GM23338 (cell line): ENCODE measurements around the gene SLC29A1.

Source experiments
- CTCF ChIP-seq, 2 experiments: fragments of 200-600 bp in 1 of 2; sonication (generic) in 1 of 2; conservative IDR thresholded peaks; 2 replicates each; pipeline versions ENCODE4 v1.5.1 to v1.6.1; 2016 to 2017; ENCODE audit warnings: antibody characterized with exemption in 2 of 2, low read depth in 2 of 2, mild to moderate bottlenecking in 2 of 2, moderate library complexity in 1 of 2
- EZH2 ChIP-seq: fragments of 200-600 bp; sonication (generic); IDR thresholded peaks from one replicate; pipeline ENCODE4 v1.8.0; 2017; ENCODE audit warnings: antibody characterized with exemption, mild to moderate bottlenecking, low read depth; ENCODE audit not compliant: unreplicated experiment
- EZH2phosphoT487 ChIP-seq: fragments of 200-600 bp; sonication (generic); IDR thresholded peaks from one replicate; pipeline ENCODE4 v1.8.1; 2018; ENCODE audit warnings: antibody characterized with exemption; ENCODE audit not compliant: unreplicated experiment
- POLR2AphosphoS5 ChIP-seq: IDR thresholded peaks from 2 replicates; pipeline ENCODE4 v1.6.1; 2016; ENCODE audit warnings: antibody characterized with exemption, low read depth

GRCh38 chr6:44263354-44264100 is 40.1 kb downstream of the SLC29A1 start:
- TF ChIP-seq CTCF (conservative IDR thresholded peaks at IDR 0.05; ENCODE audit: low read depth in 2 of 2) (no peak), POLR2AphosphoS5 (no peak), EZH2 (no peak), EZH2phosphoT487 (no peak)
